Subcutaneous adipose tissue (tissue), 4 donors: ENCODE results near the gene METTL26. TPM values are rescaled to one million over a fixed set of nuclear protein-coding genes. Genes with fewer than 3 reads are reported as not detected.

Experiments
- CTCF ChIP-seq: fragments of 450-650 bp; IDR thresholded peaks from one replicate; pipeline ENCODE4 v1.5.1; 2016; ENCODE audit warnings: low read depth, mild to moderate bottlenecking, control low read depth, antibody characterized with exemption, moderate library complexity
- total RNA-seq, 4 donors: library from RNA; depleted of rRNA; stranded (reverse); fragments of >200 nt; gene quantifications; one replicate each; pipeline ENCODE4 v1.1.0, GENCODE V29; 2016

Gene METTL26
- total RNA-seq, 4 donors from 2014 or later: 72.2 to 199 (median 117) TPM

GRCh38 chr16:660459-661183 is 24.5 kb upstream of the METTL26 start:
- TF ChIP-seq CTCF: no peak

GRCh38 chr16:660132-660458 is 24.0 kb upstream of the METTL26 start:
- no peak for TF ChIP-seq CTCF

GRCh38 chr16:659618-660017 is 23.5 kb upstream of the METTL26 start:
- TF ChIP-seq CTCF: no peak

GRCh38 chr16:658679-659571 is 22.8 kb upstream of the METTL26 start:
- TF ChIP-seq CTCF: no peak

- no peak for TF ChIP-seq CTCF
These were observed 21.4 kb upstream of the METTL26 start for GRCh38 chr16:657487-657886.

GRCh38 chr16:654034-654433 is 17.9 kb upstream of the METTL26 start:
- TF ChIP-seq CTCF: no peak
